NCI-H1092 treated with DMSO at 0.1 percent for 48 hours (cell line): ENCODE data around the gene RBM4B.
"Not testable (repeated sequence)": the region's sequence is repeated elsewhere in the genome, so short reads cannot be mapped to it uniquely, and the experiment has no call there.

ENCODE experiments used
- DNase-seq: peaks from one replicate; lab custom pipeline; 2025; lab: John Stamatoyannopoulos, UW

The RBM4B gene

DNA sequence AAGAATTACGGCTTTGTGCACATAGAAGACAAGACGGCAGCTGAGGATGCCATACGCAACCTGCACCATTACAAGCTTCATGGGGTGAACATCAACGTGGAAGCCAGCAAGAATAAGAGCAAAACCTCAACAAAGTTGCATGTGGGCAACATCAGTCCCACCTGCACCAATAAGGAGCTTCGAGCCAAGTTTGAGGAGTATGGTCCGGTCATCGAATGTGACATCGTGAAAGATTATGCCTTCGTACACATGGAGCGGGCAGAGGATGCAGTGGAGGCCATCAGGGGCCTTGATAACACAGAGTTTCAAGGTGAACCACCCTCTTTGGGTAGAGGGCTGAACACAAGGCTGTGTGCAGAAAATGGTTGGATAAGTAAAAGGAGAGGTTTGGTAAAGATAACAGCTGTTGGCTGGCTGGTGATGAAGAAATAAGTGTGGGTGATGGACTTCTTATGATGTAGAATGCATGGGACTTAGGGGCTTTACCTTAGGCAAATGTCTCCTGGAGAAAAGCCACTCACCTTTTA, 37.8 kb downstream of the RBM4B start:
- DNase-seq = not testable (repeated sequence)

DNA sequence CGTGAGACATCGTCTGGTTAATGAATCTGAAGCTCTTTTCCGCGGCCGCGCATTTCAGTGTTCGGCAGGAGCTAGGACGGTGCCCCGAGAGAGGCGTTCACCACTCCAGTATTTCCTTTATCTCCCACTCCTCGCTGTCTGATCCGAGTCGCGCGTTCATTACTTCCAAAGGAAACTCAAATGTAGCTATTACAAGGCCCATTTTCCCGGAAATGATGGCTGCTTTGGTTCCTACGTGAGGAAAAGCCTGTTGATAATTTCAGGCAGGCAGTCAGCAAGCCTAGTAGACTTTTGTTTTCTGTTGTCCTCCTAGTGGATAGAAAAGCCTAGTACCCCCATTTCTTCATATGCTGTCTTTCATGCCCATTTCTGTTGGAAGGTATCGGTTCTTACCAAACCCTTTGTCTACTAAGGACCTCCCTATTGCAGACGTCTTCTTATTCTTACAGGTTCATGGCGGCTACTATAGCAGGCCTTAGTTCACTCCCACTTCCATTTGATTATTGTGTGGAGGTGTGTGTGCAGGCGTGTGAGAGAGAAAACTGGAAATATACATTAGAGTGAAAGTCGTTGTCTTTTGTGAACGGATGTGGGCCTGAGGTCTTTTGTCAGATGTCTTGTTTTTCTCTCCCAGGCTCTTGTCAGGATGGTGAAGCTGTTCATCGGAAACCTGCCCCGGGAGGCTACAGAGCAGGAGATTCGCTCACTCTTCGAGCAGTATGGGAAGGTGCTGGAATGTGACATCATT, 38.4 kb downstream of the RBM4B start:
- peak; percentile 53 for DNase-seq

DNA sequence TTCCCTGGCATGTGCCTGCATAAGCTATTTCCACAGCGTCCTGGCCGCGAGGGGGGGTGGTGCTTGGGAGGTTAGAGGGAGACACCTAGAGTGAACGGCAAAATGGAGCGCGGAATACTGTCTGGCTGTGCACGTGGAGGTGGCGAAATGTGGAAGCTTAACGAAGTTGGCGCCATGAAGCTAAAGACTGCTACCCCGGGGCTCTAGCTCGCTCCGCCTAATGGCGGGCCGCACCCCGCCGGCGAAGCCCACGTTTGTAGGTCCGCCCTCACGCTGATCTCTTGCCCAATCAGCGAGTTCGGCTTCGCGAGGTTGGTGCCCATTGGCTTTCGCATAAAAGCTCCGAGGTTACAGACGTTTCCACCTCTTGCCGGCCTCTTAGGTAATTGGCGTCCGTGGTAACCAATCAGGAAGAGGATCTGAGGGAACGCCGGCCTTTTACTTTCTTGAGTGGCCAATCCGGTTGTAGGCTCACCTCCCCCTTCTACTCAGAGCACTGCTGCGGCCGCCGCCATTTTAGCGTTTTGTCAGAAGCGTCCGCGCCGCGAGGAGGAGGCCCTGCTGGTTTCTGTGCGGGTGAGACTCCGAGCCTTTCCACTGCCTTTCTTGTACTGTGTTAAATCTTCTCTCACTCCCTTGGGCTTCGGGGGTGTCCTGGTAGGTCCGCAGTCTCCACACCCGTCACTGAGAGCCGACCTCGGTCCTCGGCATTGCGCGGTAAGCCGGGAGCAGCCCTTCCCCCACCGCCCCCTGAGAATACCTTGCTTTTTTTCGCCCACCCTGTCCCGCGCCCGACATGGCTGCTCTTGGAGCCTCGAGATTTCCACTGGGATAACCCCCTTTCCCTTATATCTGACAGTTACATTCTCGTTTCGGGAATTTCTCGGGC, 39.3 kb downstream of the RBM4B start, which contains the start of gene RBM4:
Gene RBM4, plus strand, starts transcription at position 527 of the 889 bp plus-strand sequence. CDS start 1,009 bp downstream, outside the sequence.
- DNase-seq = peak; percentile 100

DNA sequence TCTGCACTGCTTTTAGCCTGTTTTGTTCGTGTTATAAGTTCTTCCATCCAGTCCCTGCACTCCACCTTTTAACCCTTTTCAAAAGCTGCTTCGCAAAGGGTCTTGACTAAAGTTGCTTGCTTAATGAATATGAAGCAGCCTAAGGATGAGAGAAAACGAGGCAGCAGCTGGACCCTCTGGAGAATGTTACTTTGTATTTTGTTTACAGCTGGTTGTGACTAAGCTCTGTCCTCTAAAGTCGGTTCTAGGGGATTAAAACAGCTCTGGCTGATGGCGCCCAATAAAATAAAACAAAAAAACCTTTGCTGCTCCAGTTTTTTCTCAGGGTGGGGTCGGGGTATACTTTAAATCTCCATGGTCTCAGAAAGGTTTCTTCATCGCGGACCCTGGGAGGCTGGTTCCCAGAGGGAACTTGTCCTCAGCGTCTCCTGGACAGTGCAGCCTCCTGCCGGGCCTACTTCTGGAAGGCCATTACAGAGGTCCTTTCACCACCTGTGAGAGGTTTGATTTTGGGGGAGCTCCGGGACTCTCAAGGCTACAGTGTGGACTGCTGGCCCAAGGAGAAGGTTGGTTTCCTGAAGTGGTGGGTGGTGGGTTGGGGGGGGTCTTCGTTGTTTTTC, 40.0 kb downstream of the RBM4B start:
- no peak for DNase-seq

DNA sequence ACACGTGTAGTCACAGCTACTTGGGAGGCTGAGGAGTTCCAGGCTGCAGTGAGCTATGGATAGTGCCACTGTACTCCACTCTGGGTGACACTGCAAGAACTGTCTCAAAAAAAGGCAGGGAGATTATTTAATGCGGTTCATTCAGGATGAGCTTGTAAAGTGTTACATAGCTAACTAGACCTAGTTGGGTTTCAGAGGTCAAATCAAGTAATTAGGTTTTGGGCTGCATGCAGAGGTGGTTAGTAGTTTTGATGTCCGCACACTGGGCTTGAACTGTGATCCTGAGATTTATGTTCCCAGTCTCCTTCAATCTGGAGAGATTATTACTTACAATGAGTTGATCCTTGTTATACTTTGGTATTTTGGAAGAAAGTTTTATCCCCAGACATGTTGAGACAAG, 41.3 kb downstream of the RBM4B start:
- DNase-seq = no peak

DNA sequence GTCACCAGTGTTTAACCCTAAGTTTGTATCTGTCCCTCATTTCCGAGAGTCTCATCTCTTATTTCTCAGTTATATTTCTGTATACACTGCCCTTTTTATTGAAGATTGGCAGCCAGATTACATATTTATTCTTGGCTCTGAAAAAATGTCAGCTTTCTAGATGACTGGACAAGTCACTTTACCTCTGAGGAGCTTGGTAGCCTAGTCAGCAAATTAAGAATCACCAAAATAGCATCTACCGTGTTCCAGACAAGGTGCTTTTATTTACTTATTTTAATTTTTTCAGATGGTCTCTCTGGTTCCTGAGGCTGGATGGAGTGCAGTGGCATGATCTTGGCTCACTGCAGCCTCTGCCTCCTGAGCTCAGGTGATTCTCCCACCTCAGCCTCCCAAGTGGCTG, 44.7 kb downstream of the RBM4B start:
- DNase-seq = no peak

DNA sequence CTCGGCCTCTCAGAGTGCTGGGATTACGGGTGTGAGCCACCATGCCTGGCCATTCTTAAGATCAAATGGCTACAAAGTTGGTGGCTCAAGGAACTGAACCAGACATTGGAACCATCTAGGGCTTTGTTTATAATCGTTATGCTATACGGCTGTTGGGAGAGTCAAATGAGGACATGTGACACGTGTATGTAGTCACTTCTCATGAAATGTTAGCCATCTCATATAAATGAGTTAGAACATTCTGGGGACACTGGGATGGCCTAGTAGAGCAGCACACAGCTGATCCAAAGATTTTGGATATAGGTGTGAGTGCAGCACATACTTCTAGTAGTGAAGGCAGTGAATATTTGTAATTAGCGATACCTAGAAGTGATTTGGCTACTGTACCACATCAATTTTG, 45.8 kb downstream of the RBM4B start:
- DNase-seq = no peak

DNA sequence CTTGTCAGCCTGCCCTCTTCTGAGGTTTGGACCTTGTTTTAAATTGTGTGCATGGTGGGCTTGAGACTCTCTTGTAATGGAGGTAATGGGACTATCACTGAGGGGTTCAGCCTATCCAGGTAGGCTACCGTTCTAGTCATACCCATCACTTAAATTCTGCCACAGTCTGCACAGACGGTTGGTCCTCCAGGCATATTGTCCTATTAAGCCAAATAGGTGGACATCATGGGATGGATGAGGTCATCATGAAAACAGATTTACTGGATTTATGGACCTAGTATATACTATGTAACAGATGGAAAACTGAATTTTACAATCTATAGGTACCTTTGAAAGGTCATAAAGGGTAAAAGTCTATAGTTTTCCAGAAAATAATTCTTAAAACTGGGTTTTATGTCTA, 48.3 kb downstream of the RBM4B start:
- no peak for DNase-seq

DNA sequence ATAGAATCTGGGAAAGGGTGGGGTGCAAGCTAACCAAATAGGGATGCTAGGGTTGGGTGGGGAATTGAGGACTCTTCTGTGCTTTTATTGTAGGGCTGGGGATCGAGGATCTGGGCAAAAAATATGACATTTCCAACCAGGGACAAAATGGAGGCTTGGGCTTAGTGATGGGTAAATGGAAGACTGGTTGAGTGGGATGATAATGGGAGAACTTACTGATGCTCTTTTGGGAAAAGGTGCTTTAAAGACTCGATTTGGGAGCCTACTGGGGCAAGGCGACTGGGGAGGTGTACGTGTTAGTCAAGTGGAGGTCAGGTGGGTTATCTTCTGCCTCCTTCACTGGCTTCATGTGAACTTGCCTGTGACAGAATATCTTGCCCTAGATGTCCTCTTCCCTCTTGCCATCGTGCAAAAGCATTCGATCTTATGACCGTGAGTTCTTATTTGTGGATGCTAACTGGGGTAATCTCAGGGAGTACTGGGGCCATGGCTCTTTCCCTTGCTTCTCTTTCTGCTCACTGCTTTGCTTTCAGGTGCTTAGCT, 49.6 kb downstream of the RBM4B start:
- DNase-seq = no peak

DNA sequence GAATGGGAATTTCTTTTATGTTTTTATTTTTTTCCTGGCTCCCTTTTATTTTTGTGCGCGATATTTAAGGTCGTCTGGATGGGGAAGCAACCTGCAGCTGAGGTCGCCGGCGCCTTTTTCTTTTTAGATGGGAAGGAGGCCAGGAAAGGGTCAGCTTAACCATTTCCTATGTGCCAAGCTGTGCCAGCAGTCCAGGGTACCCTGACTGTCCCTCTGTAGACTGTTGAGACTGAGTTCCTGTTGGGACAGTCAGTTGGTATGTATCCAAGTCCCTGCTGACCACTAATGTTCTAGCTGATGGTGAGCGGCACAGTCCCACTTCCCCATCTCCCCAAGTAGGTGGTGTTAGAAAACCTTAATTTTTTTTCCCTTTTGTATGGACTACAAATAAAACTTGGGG, 50.8 kb downstream of the RBM4B start:
- DNase-seq = no peak

DNA sequence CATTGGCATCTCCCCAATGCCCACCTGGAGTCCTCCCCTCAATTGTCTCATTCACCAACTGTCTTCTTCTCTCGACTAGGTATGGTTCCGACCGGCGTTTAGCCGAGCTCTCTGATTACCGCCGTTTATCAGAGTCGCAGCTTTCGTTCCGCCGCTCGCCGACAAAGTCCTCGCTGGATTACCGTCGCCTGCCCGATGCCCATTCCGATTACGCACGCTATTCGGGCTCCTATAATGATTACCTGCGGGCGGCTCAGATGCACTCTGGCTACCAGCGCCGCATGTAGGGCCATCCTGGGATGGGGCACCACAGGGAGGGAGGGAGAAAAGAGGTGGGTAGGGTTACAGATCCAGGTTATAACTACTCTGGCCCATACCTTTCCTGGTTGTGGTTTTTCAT, 51.3 kb downstream of the RBM4B start:
- no peak for DNase-seq

DNA sequence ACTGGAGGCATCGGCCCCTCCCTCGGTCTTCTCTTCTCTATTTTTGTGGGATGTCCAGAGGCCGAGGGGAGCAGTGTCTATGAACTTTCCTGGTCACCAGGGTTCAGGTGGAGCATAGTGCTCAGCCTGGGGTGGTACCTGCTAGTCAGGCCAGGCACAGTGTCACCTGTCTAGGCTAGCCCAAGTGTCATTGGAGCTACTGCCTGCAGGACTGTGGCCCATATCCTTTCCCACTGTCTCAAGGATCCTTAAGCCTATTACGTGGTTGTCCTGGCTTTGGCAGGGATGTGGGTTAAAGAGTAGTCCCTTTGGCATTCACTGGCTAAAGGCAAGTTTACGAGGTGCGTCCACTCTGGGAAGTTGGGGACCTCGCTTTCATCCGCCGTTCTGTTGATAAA, 51.9 kb downstream of the RBM4B start:
- DNase-seq = no peak

DNA sequence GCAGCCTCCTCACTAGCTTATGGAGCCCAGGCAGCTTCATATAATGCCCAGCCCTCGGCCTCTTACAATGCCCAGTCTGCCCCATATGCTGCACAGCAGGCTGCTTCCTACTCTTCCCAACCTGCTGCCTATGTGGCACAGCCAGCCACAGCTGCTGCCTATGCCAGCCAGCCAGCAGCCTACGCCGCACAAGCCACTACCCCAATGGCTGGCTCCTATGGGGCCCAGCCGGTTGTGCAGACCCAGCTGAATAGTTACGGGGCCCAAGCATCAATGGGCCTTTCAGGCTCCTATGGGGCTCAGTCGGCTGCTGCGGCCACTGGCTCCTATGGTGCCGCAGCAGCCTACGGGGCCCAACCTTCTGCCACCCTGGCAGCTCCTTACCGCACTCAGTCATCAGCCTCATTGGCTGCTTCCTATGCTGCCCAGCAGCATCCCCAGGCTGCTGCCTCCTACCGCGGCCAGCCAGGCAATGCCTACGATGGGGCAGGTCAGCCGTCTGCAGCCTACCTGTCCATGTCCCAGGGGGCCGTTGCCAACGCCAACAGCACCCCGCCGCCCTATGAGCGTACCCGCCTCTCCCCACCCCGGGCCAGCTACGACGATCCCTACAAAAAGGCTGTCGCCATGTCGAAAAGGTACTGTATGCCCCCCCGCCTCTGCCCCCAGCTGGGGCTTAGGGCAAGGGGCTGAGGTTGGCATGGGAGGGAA, 52.5 kb downstream of the RBM4B start:
- no peak for DNase-seq

DNA sequence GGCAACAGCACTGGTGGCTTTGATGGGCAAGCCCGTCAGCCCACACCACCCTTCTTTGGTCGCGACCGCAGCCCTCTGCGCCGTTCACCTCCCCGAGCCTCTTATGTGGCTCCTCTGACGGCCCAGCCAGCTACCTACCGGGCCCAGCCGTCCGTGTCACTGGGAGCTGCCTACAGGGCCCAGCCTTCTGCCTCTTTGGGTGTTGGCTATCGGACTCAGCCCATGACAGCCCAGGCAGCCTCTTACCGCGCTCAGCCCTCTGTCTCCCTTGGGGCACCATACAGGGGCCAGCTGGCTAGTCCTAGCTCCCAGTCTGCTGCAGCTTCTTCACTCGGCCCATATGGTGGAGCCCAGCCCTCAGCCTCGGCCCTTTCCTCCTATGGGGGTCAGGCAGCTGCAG, 53.2 kb downstream of the RBM4B start:
- no peak for DNase-seq

DNA sequence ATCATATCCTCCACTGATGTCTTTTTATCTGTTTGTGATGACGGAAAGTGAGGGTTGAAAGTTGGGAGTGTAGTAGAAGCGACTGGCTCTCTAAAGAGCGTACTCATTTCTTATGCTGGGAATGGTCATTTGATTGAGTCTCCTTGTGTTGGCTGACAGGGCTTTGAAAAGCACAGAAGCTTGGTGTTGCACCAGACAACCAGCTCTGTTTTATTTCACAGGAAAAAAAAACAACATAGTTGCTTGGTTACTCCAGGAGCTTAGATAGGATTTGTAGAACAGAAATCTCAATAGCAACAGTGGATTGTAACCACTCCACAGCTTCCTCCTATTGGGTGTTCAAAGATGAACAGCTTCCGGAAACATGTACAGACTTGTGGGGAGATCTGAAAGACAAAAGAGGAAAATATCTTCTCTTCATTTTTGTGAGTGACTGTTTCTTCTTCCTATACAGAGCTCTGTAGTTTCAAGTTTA, 58.6 kb downstream of the RBM4B start:
- DNase-seq = no peak

DNA sequence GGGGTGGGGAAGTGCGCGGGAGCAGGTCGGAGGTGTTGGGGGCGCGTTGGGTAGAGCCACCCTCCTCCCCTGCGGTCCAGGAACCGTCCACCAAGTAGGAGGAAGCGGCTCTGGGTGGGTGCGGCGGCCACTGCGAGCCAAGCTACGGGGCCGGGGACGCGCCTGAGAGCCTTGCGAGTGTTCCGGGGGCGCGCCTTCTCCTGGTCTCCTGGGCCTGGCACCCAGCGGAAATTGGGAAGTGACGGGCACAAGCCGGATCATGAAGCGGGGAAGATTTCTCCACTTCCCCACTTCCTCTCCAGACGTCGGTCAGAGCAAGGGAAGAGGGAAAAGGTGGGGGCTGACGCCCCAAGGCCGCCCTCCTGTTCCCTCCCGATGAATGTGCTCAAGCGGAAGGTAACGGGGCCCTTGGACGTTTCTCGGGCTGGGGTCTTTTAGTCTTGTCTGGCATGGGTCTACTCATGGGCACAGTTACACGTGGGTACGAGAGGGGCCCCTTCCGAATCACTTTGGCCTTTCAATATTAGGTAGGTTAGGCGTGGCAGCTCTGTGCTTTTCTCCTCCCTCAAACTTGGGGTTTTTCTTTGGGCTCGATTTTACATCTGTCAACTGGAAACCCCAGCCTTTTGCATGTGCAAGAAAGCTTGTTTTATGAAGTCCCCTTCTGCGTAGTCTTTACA, 60.4 kb downstream of the RBM4B start:
- no peak for DNase-seq

DNA sequence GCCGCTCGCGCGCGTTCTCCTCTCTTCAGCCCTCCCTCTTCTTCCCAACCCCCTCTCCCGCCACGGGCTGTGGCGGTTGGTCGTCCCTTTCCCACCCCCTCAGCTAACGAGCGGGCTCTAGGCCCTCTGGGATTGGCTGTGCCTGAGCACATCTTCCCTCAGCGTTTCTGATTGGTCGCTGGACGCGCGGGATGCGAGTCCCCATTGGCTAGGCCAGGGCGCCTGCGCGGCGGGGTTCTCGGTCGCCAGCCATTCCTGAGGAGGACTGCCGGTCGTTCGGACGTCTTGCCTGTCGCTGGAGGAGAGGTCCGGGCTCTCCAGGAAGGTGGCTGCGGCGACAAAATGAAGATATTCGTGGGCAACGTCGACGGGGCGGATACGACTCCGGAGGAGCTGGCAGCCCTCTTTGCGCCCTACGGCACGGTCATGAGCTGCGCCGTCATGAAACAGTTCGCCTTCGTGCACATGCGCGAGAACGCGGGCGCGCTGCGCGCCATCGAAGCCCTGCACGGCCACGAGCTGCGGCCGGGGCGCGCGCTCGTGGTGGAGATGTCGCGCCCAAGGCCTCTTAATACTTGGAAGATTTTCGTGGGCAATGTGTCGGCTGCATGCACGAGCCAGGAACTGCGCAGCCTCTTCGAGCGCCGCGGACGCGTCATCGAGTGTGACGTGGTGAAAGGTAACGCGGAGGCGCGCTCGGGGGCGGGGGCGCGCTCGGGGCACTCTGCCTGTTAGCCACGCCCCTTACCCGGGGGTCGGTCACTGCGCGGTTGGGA, 61.1 kb downstream of the RBM4B start, which contains the start of gene RBM14:
Gene RBM14, plus strand, starts transcription at position 252 of the 776 bp plus-strand sequence. Its CDS starts 91 bp downstream, at position 343.
- DNase-seq = peak; percentile 99
